ENCODE measurements around the gene SGCD.
"Not testable (repeated sequence)": the region's sequence is repeated elsewhere in the genome, so short reads cannot be mapped to it uniquely, and the experiment has no call there.

SGCD gene

DNA sequence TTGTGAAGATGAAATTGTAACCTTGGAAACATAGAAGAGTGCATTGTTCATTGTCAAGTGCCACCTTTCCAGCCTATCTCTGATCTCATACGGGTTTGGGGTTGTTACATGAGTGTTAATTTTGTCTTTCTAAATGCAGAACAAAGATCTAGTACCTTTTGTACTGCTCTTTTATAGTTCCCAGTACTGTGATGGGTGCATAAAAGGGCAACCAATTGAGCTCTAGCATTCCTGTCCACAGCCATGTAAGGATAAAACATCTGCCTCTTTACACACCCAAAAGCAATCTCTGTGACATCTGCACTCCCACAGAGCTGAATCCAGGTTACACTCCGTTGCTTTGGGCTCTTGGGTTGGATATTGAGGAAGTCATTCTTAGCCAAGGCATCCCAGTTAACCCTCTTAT lies 255.2 kb downstream of the SGCD start:
- DNase-seq (ENCODE audit: low read depth) = no peak

DNA sequence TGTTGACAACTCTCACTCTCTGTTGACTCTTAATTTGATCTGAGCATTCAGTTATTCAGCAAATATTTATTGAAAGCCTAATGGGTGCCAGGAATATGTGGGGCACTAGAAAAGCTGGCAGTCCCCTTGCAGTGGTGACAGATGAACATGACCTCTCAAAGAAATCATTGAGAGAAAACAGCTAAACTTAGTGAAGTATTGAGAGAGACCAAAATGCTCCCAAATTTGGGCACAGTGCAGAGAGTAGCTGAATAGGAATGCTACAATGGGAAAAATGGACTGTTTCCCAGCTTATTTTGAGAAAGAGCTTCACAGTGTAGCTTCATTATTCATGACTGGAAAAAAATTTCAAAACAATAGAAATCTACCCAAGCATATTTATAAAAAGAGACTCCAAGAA lies 257.9 kb downstream of the SGCD start:
- DNase-seq (ENCODE audit: low read depth) = no peak

DNA sequence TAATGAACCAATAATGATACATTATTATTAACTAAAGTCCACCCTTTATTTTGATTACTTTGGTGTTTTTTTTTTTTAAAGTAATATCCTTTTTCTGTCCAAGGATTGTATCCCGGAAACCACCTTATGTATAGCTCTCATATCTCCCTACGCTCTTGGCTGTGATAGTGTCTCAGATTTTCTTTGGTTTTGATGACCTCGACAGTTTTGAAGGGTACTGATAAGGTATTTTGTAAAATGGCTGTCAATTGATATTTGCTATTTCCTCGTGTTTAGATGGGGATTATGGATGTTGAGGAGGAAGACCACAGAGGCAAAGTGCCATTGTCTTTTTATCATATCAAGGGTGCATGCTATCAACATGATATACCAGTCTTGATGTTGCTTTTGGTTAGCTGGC lies 259.0 kb downstream of the SGCD start:
- DNase-seq (ENCODE audit: low read depth) = no peak

DNA sequence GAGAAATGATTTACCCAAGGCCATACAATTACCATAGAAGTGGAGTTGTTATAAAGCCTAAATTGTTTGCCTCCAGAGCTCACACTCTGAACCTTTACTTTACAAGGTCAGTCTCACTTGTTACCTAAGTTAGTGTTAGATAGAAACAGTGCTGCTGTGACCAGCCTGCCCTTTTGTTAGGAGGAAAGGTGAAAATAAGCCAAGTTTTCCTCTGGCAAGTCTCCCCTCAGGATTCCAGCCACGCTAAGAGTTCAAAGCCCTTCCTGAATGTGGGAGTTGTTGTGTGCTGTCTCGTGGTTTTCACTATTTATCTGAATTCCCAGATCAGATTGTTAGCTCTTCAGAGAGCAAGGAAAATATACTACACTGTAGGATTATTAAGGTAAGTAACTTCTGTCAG lies 260.0 kb downstream of the SGCD start:
- DNase-seq (ENCODE audit: low read depth) = no peak

DNA sequence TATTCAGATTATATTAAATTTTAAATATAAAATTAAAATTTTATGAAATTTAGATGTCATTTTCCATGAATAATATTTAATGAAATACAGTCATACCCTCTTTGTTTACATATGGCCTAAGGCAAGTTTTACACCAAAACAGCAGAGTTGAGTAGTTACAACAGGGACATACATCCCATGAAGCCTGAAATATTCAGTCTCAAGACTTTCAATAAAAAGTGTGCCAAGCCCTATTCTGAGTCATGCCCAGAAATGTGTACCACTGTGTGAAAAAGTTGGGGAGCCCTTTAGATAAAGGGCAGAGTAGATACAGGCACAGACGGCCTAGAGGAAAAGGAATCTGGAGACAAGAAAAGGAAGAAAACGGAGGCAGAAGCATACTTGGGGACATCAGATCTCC lies 261.3 kb downstream of the SGCD start:
- DNase-seq (ENCODE audit: low read depth) = no peak

DNA sequence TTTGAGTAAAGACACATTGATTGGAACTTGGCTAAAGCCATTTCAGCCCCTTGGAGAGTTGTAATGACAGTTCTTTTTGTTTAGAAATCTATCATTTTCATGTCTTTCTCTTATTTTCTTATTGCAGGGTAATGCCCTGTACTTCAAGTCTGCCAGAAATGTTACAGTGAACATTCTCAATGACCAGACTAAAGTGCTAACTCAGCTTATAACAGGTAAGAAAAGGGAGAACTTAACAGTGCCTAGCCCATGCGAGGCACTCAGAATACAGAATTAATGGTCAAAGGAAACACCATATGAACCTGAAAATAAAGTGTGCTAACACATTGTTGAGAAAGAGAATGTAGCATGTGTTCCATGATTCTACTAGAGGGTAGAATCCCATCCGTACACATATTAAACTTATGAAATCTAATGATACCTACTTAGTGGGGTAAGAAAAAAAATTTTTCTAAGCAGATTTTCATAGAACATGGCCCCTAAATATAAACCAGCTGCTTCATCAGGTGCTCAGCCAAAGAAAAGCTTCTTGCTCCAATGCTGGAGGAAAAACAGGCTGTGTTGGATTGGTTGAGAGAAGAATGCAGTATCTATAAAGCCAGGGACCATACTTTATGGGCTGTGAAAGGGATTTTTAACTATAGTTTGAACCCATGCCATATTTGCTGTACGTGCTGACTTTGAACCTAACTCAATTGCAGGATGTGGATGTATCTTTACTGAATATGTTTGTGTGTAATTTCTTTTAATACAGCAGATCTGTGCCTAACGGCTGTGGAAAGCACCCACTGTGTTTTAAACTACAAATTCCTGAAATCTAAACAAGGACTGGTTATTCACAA lies 262.4 kb downstream of the SGCD start:
- DNase-seq (ENCODE audit: low read depth) = no peak

DNA sequence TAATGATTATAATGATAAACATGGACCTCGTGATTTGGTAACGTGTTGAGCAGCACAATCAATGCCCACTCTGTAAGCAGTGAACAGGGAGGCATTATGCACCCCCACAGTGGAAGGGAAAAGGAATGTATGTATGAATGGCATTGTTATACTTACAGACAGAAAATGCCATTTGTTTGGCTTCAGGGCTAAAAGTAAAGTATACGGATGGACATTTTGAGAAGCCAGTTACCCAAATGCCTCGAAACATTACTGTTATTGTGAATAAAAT lies 262.9 kb downstream of the SGCD start:
- no peak for DNase-seq (ENCODE audit: low read depth)

DNA sequence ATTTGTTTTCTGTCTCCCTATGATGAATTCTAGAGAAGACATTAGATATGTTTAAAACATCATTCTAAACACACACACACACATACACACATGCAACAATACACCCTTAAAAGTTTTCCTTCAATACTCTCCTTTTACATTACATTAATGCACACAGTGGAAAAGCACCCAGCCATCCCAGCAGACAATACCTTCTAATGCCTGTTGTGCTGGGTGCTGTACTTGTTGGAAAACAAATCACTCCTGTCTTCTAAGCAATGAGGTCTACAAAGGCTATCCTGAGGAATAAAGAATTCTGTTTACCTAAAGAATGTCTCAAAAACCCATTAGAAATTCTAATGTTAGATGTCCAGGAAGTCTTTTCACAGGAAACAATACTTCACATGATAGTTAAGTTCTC lies 264.0 kb downstream of the SGCD start:
- DNase-seq (ENCODE audit: low read depth) = no peak

DNA sequence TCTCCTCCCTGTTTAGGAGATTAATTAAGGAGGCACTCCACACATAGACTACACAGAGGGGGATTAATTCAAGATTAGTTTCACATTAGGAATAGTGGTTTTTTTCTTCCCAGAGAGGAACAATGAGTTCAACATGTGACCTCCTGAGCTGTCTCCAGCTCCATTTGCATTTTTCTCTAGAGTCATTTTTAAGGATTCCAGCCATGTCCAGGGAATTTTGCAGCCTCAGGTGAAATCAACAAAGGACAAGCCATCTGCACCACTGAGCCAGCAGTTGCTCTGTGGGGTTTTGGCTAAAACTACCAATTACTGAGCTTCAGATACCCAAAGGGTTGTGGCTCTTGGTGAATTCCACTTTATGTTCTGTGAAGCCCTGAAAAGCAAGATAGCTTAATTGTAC lies 264.7 kb downstream of the SGCD start:
- DNase-seq (ENCODE audit: low read depth) = no peak

DNA sequence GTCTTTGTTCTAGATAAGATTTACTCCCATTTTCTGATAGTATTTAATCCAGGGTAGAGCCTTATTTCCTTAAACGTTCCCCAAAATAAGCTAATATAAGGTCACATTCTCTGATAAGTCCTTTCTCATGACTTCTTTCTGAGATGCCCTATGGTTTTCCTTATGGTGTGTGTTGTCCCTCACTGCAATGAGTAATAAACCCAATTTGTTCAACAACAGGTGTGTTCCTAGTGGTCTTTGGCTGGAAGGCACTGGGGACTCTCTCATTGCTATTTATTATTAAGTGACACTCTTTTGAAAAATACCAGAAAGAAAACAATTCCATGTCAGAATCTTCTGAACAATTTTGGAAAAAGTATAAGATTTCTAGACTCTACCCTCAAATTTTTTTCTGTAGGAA lies 266.6 kb downstream of the SGCD start:
- DNase-seq (ENCODE audit: low read depth) = no peak

DNA sequence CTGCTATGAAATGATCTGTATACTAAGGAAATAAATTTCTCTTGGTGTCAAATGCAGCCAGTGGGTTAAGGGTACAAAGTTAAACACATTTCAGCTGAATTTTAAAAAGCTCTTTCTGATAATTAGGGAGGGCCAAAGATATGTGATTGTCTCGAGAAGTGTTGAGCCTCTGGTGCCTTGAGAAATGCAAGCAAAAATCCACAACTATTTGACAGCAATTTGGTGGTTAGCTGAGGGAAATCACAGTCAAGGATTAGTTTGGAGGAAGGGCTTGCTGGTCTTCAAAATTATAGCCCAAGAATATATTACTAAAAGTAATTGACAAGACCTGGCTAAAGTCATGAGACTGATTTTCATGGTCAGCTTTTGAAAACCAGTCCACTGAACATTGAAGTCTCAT lies 267.4 kb downstream of the SGCD start:
- DNase-seq (ENCODE audit: low read depth) = no peak

DNA sequence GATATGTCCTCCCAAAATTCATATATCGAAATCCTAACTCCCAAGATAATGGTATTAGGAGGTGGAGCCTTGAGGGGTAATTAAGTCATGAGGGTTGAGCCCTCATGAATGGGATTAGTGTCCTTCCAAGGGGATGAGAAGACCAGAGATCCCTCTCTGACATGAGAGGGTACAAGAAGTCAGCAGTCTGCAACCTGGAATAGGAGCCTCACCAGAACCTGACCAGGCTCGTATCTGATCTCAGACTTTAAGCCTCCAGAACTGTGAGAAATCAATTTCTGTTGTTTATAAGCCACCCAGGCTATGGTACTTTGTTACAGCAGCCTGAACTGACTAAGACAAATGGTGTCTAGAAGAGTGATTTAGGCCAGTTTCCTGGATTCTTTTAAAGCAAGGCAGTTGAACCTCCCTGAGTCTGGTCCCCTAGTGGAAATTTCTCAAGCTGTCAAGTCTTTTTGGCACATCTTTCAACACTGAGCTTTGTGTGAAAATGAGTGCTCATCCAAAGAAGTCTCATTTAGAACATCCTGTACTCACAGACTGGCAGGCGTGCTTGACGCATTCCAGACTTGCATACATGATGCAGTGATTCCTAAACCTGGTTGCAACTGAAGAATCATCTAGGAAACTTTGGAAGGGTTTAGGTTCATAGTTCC lies 268.3 kb downstream of the SGCD start:
- DNase-seq (ENCODE audit: low read depth) = no peak

DNA sequence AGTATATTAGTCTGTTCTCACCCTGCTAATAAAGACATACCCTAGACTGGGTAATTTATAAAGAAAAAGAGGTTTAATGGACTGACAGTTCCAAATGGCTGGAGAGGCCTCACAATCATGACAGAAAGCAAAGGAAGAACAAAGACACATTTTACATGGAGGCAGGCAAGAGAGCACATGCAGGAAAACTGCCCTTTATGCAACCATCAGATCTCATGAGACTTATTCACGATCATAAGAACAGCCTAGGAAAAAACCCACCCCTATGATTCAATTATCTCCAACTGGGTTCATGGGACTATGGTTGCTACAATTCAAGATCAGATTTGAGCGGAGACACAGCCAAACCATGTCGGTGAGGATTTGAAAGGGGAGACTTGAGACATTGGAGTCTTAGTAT lies 270.3 kb downstream of the SGCD start:
- no peak for DNase-seq (ENCODE audit: low read depth)

DNA sequence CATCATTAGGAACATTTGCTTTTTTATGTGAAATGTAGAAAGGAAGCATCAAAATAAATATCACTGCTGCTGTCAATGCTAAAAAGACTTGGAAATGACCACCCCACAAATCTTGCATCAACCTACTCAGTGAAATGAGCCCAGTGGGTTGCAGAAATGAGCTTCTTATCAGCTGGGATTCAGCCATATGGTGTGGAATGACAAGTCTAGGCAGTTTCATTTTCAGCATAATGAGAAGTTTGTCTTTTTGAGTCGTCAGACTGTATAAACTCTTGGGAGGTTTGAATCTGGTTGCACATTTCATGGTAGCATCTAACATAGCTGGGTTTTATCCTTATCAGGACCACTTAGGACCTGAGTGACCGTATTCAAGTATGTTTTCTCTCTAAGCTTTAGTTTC lies 272.0 kb downstream of the SGCD start:
- DNase-seq (ENCODE audit: low read depth) = no peak

DNA sequence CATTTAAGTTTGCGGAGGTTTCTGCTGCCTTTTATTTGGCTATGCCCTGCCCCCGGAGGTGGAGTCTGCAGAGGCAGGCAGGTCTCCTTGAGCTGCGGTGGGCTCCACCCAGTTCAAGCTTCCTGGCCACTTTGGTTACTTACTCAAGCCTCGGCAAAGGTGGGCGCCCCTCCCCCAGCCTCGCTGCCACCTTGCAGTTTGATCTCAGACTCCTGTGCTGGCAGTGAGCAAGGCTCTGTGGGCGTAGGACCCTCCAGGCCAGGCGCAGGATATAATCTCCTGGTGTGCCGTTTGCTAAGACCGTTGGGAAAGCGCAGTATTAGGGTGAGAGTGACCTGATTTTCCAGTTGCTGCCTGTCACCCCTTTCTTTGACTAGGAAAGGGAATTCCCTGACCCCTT lies 283.6 kb downstream of the SGCD start:
- not testable (repeated sequence) for DNase-seq (ENCODE audit: low read depth)

DNA sequence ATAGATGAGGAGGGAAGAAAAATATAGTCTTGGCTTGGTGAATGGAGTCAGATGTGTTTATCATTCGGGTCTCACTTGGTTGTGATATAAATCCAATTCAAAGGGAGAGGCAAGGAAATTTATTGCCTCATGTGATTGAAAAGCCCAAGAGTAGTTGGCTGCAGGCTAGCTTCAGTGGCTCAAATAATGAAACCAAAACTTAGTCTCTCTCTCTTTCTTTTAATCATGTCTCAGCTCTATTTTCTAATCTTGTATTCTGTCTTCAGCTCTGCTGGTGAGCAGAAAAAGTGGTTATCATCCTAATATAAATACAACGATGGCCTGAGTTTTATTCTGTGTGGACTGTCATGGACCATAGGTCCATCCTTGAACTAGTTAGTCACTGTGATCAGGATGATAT lies 288.9 kb downstream of the SGCD start:
- no peak for DNase-seq (ENCODE audit: low read depth)

DNA sequence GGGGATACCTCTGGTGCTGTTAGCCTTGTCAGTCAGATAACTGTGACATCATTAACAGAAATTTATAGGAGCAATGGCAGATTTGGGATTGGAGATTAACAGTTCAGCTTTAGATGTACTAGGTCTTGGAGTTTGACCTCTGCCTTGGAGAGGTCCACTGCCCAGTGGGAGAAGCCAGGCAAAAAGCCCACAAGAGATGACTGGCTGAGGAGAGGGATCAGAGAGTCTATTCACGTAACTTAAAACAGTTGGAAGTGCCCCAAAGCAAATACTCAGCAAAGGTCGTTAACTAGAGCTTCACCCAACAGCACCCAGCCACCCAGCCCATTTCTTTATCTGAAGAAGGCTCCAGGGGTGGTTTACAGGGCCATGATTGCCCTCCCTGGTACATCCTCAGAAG lies 290.5 kb downstream of the SGCD start:
- no peak for DNase-seq (ENCODE audit: low read depth)

DNA sequence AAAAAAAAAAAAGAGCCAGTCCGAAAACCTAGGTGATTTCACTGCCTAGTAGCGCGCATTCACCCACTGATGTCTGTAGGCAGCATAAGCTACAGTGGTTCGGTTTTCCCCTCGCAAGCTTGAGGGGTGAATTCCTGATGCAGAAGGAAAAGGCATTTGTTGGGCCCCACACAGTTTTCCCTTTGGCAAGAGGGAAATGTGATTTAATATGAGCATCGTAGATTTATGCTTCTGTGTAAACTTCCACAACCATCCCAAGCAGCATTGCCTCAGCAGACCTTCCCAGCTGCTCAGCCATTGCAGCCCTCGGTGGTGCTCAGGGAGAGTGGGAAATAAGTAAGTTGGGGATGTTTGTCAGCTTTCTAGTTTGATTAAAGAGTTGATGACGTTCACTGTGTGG lies 291.6 kb downstream of the SGCD start:
- DNase-seq (ENCODE audit: low read depth) = no peak

DNA sequence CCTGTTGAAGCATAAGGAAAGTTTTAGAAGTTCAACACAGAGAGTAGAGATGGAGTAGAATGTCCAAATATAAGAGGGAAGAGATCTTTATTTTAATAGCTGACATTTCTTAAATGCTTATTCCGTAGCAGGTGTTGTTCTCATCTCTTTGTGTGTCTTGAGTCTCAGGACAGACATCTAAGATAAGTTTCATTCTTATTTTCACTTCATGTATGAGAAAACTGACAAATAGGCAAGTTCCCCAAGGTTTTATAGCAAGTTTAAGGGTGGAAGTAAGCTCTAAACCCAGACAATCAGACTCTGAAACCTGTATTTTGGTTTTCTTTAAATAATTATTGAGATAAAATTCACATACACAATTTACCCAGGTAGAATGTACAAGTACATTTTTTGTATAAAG lies 294.8 kb downstream of the SGCD start:
- DNase-seq (ENCODE audit: low read depth) = no peak

DNA sequence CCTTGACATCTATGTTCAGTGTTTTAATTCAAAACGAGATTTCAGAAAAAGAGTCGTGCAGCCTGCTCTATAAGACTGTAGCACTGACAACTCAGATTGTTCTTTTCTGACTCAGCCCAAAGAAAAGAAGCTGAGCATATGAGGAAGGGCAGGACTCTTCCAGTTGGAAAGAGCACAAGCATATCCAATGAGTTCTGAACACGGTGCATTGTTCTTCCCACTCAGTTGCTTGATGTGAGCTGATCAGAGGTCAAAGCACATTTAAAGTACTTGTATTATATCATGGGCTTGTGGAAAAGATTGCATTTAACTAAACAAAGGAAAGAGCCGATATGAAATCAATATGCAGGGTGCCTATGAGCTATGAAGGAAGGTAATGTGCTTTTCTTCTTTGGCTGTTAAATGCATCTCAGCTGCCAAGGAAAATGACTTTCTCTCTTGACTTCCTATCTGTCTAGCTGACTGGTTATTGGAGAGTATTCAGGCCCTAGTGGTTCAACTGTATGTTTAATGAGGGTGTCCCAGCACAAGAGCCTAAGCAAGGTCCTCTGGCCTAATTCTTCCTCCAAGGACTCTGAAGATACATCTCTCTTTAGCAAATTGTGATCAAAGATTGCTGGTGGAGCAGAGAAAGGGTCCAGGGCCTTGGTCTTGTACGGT lies 296.5 kb downstream of the SGCD start:
- DNase-seq (ENCODE audit: low read depth) = no peak

DNA sequence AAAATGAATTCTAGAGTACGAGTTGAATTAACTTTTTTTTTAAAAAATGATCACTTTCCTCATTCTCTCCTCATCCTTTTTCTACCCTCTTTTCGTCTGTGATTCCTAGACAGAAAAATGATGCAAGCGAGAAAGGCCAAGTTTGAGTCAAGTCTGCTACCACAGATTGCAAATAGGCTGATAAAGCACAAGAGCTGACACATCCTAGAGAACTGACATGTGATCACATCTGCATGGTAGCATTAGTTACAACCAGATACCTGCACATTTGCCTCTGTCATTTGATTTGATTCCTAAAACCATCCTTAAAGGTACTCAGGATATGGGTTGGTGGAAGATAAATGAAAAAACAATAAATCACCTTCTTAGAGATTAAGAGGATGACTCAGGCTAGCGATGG lies 297.7 kb downstream of the SGCD start:
- no peak for DNase-seq (ENCODE audit: low read depth)

DNA sequence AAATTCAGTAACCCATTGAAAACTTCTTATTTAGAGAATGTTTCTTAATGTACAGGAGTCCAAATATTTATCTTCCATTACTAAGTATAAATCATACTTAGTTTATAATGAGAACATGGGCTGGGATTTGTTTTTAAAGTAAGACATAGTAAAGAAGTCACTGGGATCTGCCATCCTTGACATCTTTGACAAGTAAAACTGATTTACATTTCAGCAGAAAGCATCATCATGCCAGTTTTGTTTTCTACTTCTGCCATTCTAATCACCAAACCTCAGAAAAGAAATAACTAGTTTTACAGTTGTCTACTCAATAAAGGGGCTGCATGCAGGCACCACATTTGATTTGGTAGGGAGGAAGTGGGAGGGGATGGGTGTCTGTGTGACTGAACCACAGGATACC lies 301.5 kb downstream of the SGCD start:
- no peak for DNase-seq (ENCODE audit: low read depth)

DNA sequence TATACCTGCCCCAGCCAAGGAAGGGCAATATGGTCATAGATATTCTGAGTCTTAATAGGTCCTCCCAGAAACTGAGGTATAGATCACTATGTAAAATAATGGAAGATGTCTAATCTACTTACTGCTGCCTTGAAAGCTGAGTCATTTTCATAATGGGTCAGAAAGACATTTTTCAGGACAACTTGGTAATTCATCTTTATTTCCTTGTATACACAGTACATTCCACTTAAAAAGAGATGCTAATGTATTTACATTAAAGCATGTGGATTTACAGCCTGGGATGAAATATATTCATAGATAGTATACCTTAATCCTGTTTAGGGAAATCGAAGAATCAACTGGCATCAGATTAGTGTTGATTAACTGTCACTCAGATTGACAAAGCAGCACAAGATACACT lies 304.0 kb downstream of the SGCD start:
- no peak for DNase-seq (ENCODE audit: low read depth)

DNA sequence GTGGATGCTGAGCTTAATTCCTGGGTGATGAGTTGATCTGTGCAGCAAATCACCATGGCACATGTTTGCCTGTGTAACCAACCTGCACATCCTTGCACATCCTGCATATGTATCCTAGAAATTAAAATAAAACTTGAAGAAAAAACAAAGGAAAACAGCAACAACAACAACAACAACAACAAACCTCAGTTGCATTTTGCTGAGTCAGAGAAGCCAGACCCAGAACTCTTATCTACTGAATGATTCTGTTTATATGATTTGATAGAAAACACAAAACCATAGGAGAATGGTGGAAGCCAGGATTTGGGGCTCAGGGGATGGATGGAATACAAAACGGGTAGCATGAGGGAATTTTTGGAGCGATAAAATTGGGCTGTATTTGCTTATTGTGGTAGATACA lies 307.3 kb downstream of the SGCD start:
- no peak for DNase-seq (ENCODE audit: low read depth)
